IPS-18a (cell line): ENCODE measurements around the gene FBXO42.
"Not testable (repeated sequence)": the region's sequence is repeated elsewhere in the genome, so short reads cannot be mapped to it uniquely, and the experiment has no call there.

ENCODE experiments used
- H3K27ac ChIP-seq: one replicate; pipeline ENCODE4 v1.5.1; 2013; ENCODE audit warnings: low read length
- H3K27me3 ChIP-seq: one replicate; pipeline ENCODE4 v1.6.1; 2013; ENCODE audit warnings: mild to moderate bottlenecking, low read length; ENCODE audit not compliant: control insufficient read depth, insufficient read depth
- H3K36me3 ChIP-seq: one replicate; pipeline ENCODE4 v1.6.1; 2013; ENCODE audit warnings: low read depth, low read length; ENCODE audit not compliant: control insufficient read depth
- H3K4me1 ChIP-seq: one replicate; pipeline ENCODE4 v1.6.1; 2013; ENCODE audit warnings: low read depth, low read length; ENCODE audit not compliant: control insufficient read depth
- H3K4me3 ChIP-seq: one replicate; pipeline ENCODE4 v1.5.1; 2013; ENCODE audit warnings: low read length
- H3K9ac ChIP-seq: one replicate; pipeline ENCODE4 v1.6.1; 2013; ENCODE audit warnings: mild to moderate bottlenecking, low read length, moderate library complexity
- H3K9me3 ChIP-seq: one replicate; pipeline ENCODE4 v1.6.1; 2013; ENCODE audit warnings: low read depth, low read length; ENCODE audit not compliant: control insufficient read depth

FBXO42 gene

DNA sequence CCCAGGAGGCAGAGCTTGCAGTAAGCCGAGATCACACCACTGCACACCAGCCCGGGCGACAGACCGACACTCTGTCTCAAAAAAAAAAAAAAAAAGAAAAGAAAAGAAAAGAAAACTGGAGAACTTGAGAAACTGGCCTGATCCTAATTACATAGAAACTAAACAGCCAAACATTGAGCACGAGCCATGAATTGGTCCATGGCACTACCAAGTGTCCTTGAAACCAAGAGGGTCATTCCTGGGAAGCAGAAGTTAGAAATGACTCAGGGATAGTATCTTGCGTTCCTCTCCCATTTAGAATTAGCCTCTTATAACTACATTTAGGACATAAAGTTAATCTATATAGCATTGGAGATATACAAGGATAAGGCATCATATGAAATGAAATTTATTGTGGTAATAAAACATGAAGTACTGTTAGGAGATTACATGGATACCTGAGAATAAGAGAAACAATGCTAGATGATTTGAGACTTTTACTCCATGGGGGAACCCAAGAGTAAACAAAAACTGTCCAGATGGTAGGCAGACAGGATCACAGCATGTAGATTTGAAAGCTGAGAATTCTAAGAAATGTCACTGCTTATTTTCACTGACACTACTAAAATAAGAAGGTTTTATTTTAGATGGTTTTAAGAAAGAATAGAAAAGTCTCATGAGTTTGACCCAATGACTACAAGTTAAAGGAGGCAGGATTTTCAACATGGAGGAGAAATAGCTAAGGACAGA lies 75.8 kb downstream of the FBXO42 start:
- H3K36me3 ChIP-seq, result no peaks in the 10 kb centered on the region
- H3K4me1 ChIP-seq, result no peaks in the 10 kb centered on the region
- no peaks in the 10 kb centered on the region for H3K27me3 ChIP-seq
- no peak overlapping the region for H3K27ac ChIP-seq
- H3K4me3 ChIP-seq, result no peak overlapping the region
- H3K9ac ChIP-seq, result no peak overlapping the region
- H3K9me3 ChIP-seq, result no peaks in the 10 kb centered on the region

DNA sequence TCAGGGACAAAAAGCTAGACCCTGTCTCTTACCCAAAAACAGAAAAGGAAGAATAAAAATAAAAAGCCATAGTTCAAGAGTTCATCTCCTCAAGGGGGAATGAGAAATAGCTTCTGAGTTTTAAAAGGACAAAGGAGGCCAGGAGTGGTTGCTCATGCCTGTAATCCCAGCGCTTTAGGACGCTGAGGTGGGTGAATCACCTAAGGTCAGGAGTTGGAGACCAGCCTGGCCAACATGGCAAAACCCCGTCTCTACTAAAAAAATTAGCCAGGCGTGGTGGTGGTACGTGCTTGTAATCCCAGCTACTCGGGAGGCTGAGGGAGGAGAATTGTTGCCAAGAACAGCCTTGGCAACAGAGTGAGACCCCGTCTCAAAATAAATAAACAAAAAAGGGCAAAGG lies 76.7 kb downstream of the FBXO42 start:
- H3K9ac ChIP-seq, result no peak overlapping the region
- no peaks in the 10 kb centered on the region for H3K4me1 ChIP-seq
- H3K27ac ChIP-seq, result no peak overlapping the region
- no peaks in the 10 kb centered on the region for H3K9me3 ChIP-seq
- H3K27me3 ChIP-seq, result no peaks in the 10 kb centered on the region
- no peaks in the 10 kb centered on the region for H3K36me3 ChIP-seq
- H3K4me3 ChIP-seq, result no peak overlapping the region

- no peaks in the 10 kb centered on the region for H3K9me3 ChIP-seq
- H3K27ac ChIP-seq, result no peak overlapping the region
- H3K9ac ChIP-seq, result no peak overlapping the region
- H3K4me3 ChIP-seq, result no peak overlapping the region
- no peaks in the 10 kb centered on the region for H3K4me1 ChIP-seq
- H3K36me3 ChIP-seq, result no peaks in the 10 kb centered on the region
- no peaks in the 10 kb centered on the region for H3K27me3 ChIP-seq
These were observed 84.5 kb downstream of the FBXO42 start for GRCh38 chr1:16267690-16268180.

- Histone ChIP-seq H3K27me3 (no peaks in the 10 kb centered on the region), H3K27ac (no peak overlapping the region), H3K9ac (no peak overlapping the region), H3K4me1 (no peaks in the 10 kb centered on the region), H3K9me3 (no peaks in the 10 kb centered on the region), H3K36me3 (no peaks in the 10 kb centered on the region), H3K4me3 (no peak overlapping the region)
These were observed 85.7 kb downstream of the FBXO42 start for GRCh38 chr1:16266411-16267118.

GRCh38 chr1:16262067-16262466 lies 90.2 kb downstream of the FBXO42 start:
- H3K27ac ChIP-seq, result no peak overlapping the region
- no peaks in the 10 kb centered on the region for H3K9me3 ChIP-seq
- H3K4me3 ChIP-seq, result no peak overlapping the region
- no peaks in the 10 kb centered on the region for H3K4me1 ChIP-seq
- H3K27me3 ChIP-seq, result no peaks in the 10 kb centered on the region
- no peaks in the 10 kb centered on the region for H3K36me3 ChIP-seq
- no peak overlapping the region for H3K9ac ChIP-seq

DNA sequence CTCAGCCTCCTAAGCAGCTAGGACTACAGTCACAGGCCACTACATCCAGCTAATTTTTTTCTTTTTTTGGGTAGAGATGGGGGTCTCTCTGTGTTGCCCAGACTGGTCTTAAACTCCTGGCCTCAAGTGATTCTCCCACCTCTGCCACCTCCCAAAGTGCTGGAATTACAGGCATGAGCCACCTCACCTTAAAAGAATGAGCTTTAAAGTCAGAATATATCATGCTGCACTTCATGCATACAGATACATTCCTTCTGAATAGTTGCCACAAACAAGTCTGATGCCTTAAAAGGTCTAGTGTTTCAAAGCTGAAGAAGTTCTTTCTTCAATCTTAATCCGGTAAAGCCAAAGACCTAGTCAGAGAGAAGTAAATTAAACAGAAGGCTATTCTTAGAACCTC lies 91.5 kb downstream of the FBXO42 start:
- Histone ChIP-seq H3K9me3 (no peaks in the 10 kb centered on the region), H3K27me3 (no peaks in the 10 kb centered on the region), H3K9ac (no peak overlapping the region), H3K36me3 (no peaks in the 10 kb centered on the region), H3K4me3 (no peak overlapping the region), H3K27ac (no peak overlapping the region), H3K4me1 (no peaks in the 10 kb centered on the region)

- H3K4me1 ChIP-seq, result no peaks in the 10 kb centered on the region
- H3K9me3 ChIP-seq, result no peaks in the 10 kb centered on the region
- H3K27me3 ChIP-seq, result no peaks in the 10 kb centered on the region
- H3K4me3 ChIP-seq, result no peak overlapping the region
- no peak overlapping the region for H3K9ac ChIP-seq
- peaks cover 3% of the 10 kb centered on the region for H3K36me3 ChIP-seq
- H3K27ac ChIP-seq, result no peak overlapping the region
These were observed 93.6 kb downstream of the FBXO42 start for GRCh38 chr1:16258591-16259135.

DNA sequence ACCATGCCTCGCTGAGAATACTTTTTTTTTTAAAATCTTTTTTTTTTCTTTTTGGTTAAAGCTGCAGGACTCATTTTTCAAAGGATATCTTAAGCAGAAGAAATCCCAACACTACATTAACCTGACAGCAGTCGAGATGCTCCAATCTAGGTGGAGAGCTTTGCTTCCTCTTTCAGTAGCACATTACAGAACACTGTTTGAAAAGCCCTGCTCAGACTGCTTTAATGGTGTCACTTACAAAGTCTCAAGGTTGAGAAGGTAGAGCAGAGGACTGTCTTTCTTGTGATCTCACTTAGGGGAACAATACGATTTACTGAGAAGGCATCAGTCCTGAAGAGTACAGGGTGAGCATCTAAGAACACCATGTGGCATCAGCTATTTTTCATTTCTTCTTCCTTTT lies 94.3 kb downstream of the FBXO42 start:
- Histone ChIP-seq H3K27me3 (no peaks in the 10 kb centered on the region), H3K36me3 (peaks cover 3% of the 10 kb centered on the region), H3K9ac (no peak overlapping the region), H3K27ac (no peak overlapping the region), H3K4me3 (no peak overlapping the region), H3K9me3 (no peaks in the 10 kb centered on the region), H3K4me1 (no peaks in the 10 kb centered on the region)

DNA sequence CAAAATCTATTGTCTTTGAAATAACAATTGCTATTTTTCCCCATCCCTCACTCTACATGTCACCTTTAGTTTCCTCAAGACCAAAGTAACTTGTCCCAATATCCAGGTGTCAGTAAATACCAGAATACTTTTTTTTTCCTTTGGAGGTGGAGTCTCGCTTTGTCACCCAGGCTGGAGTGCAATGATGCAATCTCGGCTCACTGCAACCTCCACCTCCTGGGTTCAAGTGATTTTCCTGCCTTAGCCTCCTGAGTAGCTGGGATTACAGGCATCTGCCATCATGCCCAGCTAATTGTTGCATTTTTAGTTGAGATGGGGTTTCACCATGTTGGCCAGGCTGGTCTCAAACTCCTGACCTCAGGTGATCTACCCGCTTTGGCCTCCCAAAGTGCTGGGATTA lies 94.7 kb downstream of the FBXO42 start:
- not testable (repeated sequence) for H3K9me3 ChIP-seq, H3K9ac ChIP-seq, H3K4me1 ChIP-seq, H3K4me3 ChIP-seq, H3K36me3 ChIP-seq, H3K27ac ChIP-seq, H3K27me3 ChIP-seq

GRCh38 chr1:16256478-16256877 lies 95.8 kb downstream of the FBXO42 start:
- no peak overlapping the region for H3K9ac ChIP-seq
- no peaks in the 10 kb centered on the region for H3K4me1 ChIP-seq
- no peaks in the 10 kb centered on the region for H3K9me3 ChIP-seq
- peaks cover 15% of the 10 kb centered on the region for H3K36me3 ChIP-seq
- H3K4me3 ChIP-seq, result no peak overlapping the region
- H3K27me3 ChIP-seq, result no peaks in the 10 kb centered on the region
- H3K27ac ChIP-seq, result no peak overlapping the region

DNA sequence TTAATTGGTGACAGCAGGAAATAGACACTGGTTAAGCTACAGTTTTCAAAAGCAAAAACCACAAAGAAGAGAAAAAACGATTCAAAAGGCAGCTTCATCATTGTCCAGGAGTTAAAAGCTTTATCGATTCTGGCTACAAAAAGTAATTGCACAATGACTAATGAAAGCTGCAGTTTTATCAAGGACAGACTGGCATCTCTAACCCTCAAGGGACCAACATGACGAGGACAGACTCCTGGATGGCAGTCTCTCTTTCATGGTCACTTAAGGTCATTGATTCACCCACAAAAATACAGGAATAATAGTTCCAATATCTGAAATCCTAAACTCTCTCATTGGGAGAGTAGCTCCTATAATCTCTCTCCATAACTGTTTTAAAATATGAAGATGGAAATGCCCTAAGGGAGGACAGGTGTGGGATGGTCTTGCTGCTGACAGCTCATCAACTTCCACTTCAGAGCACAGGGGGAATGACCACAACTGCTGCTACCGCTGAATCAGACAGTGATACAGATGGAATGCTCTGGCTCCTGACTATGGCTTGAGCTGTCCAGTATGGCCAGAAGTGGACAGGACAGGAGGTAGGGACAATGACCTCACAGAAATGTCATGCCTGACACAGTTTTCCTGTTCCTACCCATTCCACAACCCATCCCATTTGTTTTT lies 97.9 kb downstream of the FBXO42 start:
- peaks cover 26% of the 10 kb centered on the region for H3K36me3 ChIP-seq
- no peaks in the 10 kb centered on the region for H3K9me3 ChIP-seq

More for the DNA sequence above, 97.9 kb downstream of the FBXO42 start:
- no peaks in the 10 kb centered on the region for H3K4me1 ChIP-seq
- H3K9ac ChIP-seq, result no peak overlapping the region
- no peaks in the 10 kb centered on the region for H3K27me3 ChIP-seq
- no peak overlapping the region for H3K27ac ChIP-seq
- no peak overlapping the region for H3K4me3 ChIP-seq
